SK-N-SH treated with all-trans-retinoic acid at 6 μM for 48 hours (cell line): ENCODE data around the gene GOT1.

ENCODE experiments used
- CREB5 ChIP-seq: fragments of 250-450 bp; sonication (Bioruptor Pico); IDR thresholded peaks from 2 replicates; pipeline ENCODE4 v1.5.1; 2020; ENCODE audit warnings: low read depth, mild to moderate bottlenecking, moderate library complexity
- CSRNP3 ChIP-seq: fragments of 250-450 bp; sonication (Bioruptor Pico); IDR thresholded peaks from 2 replicates; pipeline ENCODE4 v1.5.1; 2021; ENCODE audit warnings: mild to moderate bottlenecking, moderate library complexity
- ESRRG ChIP-seq: fragments of 250-450 bp; sonication (Bioruptor Pico); IDR thresholded peaks from 2 replicates; pipeline ENCODE4 v1.6.1; 2021; ENCODE audit warnings: mild to moderate bottlenecking
- ISL1 ChIP-seq: fragments of 250-450 bp; sonication (Bioruptor Pico); IDR thresholded peaks from 2 replicates; pipeline ENCODE4 v2.1.2; 2022; ENCODE audit warnings: mild to moderate bottlenecking, moderate library complexity
- OSR1 ChIP-seq: fragments of 250-450 bp; sonication (Bioruptor Pico); IDR thresholded peaks from 2 replicates; pipeline ENCODE4 v1.8.0; 2022; ENCODE audit warnings: moderate library complexity, mild to moderate bottlenecking, inconsistent platforms
- PATZ1 ChIP-seq: fragments of 250-450 bp; sonication (Bioruptor Pico); IDR thresholded peaks from 2 replicates; pipeline ENCODE4 v1.8.0; 2020; ENCODE audit warnings: mild to moderate bottlenecking, moderate library complexity, borderline replicate concordance
- POU6F1 ChIP-seq: fragments of 250-450 bp; sonication (Bioruptor Pico); IDR thresholded peaks from 2 replicates; pipeline ENCODE4 v1.8.0; 2021; ENCODE audit warnings: low read depth, mild to moderate bottlenecking, moderate library complexity, borderline replicate concordance
- RARB ChIP-seq: fragments of 250-450 bp; sonication (Bioruptor Pico); IDR thresholded peaks from 2 replicates; pipeline ENCODE4 v1.8.0; 2021; ENCODE audit warnings: mild to moderate bottlenecking, moderate library complexity
- SNAI2 ChIP-seq: fragments of 250-450 bp; sonication (Bioruptor Pico); IDR thresholded peaks from 2 replicates; pipeline ENCODE4 v1.5.0; 2020; ENCODE audit warnings: mild to moderate bottlenecking, moderate library complexity
- TOX ChIP-seq: fragments of 250-450 bp; sonication (Bioruptor Pico); IDR thresholded peaks from 2 replicates; pipeline ENCODE4 v1.8.0; 2021; ENCODE audit warnings: mild to moderate bottlenecking, moderate library complexity, borderline replicate concordance
- ZC3H10 ChIP-seq: fragments of 250-450 bp; sonication (Bioruptor Pico); IDR thresholded peaks from 2 replicates; pipeline ENCODE4 v1.5.1; 2021; ENCODE audit warnings: mild to moderate bottlenecking, moderate library complexity
- ZFP30 ChIP-seq: fragments of 450-650 bp; formaldehyde crosslinking; IDR thresholded peaks from 2 replicates; pipeline ENCODE4 v1.5.0; 2022; ENCODE audit warnings: mild to moderate bottlenecking, moderate library complexity
- ZNF70 ChIP-seq: fragments of 450-650 bp; formaldehyde crosslinking; IDR thresholded peaks from 2 replicates; pipeline ENCODE4 v1.5.0; 2020; ENCODE audit warnings: mild to moderate bottlenecking, moderate library complexity
- ZNF8 ChIP-seq: fragments of 450-650 bp; formaldehyde crosslinking; IDR thresholded peaks from 2 replicates; pipeline ENCODE4 v1.5.0; 2020; ENCODE audit warnings: mild to moderate bottlenecking, moderate library complexity

- TF ChIP-seq CREB5 (CRISPR knock-in tag) (no peak), PATZ1 (CRISPR knock-in tag) (no peak), SNAI2 (no peak), ZNF8 (no peak), TOX (CRISPR knock-in tag) (no peak), POU6F1 (CRISPR knock-in tag) (no peak), ZC3H10 (CRISPR knock-in tag) (no peak), RARB (no peak), ZNF70 (CRISPR knock-in tag) (no peak), ZFP30 (CRISPR knock-in tag) (no peak), OSR1 (CRISPR knock-in tag) (no peak), ESRRG (CRISPR knock-in tag) (no peak), ISL1 (CRISPR knock-in tag) (no peak), CSRNP3 (no peak)
Observed at GRCh38 chr10:99419688-99420087, 10.7 kb downstream of the GOT1 start.
